Activated CD4-positive, alpha-beta T cell treated with anti-CD3 and anti-CD28 coated beads, Interleukin-2, amount 50 U/mL, for 1 hour (primary cell): Measurements from ENCODE around the gene MXI1.

Source experiments
- DNase-seq: peaks from one replicate; pipeline ENCODE4 v3.0.0-alpha.2; 2020

The MXI1 gene

DNA sequence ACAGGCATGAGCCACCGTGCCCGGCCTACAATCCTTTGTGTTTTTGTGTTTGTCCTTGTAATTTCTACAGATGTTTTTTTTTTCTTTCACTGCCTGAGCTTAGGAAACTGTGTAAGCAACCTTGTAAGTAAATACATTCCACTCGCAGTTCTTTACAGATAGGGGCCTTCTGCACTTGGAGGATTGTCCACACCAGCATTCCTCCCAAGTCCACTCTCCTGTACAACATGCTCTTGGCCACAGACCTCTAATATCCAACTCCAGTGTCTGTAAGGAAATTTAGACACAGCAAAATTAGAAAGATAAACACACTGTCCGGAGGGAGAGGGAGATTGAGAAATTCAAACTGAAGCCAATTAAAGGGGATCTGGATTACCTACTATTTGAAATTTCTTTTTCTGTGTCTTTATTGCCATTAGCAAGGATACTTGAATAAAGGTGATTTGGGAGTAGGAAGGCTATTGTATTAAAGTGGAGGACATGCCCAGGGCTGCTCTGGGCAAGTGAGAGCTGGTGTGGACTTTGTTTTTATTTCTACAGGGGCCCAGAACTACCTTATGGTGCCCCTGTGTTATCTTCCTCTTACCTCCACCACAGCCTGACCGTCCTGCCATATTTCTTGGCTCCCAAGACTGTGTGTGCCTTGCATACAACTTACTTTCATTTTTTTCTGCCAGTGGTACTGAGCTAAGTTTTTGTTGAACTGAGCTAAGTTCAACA is 9.7 kb downstream of the MXI1 start:
- no peak for DNase-seq

DNA sequence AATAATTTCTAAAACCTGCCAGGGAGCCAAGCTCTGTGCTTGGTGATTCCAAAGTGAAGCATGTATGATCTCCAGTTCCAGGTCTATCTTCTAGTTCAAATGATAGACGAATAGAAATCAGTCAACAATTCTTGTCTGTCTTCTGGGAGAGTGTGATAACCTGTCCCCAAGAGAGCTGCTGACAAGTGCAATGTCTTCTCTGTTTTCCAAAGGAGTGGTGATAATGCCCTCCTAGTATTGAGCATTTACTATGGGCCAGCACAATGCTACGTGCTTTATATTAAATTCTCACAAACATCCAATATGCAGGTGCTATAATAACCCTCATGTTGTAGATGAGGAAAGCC is 10.2 kb downstream of the MXI1 start:
- no peak for DNase-seq

DNA sequence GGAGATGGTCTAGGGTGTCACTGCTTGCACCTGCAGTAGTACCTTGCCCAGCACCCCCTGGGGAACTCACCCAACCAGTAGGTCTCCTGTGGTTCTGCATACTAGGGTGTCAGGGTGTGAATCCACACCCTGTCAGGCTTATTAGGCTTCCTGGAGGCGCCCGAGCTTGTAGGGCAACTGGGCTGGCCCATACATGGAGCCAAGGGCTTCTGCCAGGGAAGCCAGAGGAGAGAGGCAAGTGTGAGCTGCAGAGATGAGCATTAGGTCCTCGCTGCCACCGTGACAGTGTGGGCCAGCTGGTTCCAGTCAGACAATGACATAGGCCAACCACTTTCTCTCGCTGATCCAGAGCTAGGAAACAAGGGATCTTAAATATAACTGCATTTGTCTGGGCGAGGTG is 11.2 kb downstream of the MXI1 start:
- no peak for DNase-seq

DNA sequence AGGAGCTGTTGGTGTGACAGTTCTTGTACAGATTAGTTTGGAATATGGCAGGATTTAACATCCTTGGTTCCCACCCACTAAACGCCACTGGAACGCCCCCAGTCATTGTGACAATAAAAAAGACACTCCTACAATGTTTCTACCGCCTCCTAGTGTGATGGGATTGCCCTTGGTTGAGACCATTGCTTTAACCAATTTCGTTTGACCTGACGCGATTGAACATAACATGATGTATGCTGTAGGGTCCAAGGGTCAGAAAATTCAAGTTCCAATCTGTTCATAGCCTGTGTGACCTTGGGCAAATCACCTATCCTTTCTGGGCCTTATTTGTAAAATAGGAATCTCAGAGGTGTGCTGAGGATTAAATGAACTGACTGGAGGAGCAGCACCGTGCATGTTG is 12.5 kb downstream of the MXI1 start:
- DNase-seq: no peak

DNA sequence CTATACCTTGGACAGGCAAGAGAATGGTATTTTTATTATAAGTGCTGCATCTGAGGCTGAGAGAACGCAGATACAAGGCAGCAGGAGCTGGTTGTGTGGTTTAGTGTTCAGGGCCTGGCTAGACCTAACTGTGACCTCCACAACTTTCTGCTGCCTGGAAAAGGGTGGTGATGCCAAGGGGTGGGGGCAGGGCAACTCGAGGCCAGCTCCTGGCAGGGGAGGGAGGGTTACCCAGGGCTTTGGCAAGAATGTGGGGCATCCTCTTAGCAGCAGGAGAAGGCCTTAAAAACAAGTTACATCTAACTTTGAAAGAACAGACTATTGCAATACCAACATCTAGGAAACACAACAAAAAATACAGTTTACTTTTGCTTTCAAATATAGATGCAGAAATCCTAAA is 13.0 kb downstream of the MXI1 start:
- no peak for DNase-seq

DNA sequence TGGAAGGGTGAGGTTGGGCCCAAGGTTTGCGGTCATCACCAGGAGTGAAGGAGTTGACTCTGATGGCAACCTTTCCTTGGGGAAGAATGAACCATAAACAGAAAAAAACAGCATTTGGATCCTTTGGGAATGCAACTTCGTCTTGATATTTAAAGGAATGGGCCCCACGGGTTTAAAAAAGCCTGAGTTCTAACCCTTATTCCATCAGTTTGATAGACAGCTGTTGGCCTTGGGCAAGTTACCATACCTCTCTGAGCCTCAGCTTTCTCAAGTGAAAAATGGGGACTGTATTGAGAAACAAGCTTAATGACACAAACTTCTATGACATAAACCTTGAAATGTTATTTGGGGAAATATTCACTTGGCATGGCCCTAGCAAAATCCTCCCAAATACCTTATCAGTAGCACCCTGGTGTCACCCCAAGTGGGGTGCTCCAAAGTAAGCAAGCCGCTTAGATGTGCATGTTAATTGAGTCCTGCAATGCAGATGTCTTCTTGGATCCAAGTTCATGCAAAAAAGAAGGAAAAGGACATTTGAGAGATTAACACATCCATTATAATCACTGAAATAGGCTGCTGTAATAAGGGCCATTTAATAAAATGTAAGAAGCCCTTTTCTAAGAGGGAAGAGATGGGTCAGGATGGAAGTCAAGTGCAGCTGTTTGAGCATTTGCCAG is 13.8 kb downstream of the MXI1 start:
- DNase-seq: no peak

DNA sequence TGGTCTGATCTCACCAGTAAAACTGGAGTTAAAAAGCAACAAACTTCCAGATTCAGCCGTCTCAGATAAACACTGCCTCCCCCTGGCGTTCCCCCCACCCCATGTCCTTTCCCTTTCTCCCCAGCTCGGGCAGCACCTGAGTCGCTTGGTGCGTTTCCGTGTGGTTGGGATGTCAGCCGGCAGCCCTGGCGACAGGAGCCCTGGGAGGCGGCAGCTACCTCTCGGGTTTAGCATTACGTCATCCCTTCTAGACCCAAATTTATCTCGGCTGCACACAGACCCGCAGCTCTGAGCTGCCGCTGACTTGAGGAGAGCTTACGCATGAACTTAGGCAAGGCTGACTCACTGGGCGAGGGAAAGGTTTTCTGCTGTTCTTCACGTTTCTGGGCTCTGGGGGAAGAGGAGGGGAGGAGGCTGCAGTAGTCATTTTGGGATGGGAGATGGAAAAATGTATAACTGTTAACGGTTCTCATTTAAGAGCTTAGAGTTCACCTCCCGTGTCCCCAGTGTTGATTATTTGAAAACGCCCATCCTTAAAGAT is 14.4 kb downstream of the MXI1 start:
- DNase-seq: peak; percentile 72

DNA sequence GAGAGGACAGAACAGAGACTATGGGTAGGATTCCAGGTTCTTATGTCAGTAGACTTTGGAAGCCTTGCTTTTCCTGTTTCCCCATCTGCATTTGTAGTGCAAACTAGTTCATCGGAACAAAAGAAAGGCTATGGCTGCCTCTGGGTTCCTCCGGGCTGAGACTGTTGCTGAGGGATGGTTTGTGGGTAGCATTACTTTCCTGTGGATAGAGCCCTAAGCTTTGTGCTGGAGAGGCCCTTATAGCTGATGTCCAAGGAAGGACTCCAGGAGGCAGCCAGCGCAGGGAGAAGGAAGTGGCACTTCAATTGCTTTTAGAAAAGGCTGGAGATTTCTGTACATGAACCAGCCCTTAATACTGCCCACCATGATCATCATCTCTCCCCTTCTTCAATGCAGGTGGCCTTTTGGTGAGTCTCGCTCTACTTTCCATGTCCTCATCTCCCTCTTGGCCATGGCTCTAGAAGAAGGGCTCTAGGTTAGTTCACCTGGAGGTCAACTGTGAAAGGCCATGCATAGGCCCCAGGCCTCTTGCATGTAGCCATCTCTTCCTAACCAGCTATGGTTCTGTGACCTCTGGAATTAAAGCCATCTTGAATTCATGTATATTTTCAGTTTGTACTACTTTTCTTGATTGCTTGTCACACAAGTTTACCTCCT is 15.4 kb downstream of the MXI1 start:
- no peak for DNase-seq

DNA sequence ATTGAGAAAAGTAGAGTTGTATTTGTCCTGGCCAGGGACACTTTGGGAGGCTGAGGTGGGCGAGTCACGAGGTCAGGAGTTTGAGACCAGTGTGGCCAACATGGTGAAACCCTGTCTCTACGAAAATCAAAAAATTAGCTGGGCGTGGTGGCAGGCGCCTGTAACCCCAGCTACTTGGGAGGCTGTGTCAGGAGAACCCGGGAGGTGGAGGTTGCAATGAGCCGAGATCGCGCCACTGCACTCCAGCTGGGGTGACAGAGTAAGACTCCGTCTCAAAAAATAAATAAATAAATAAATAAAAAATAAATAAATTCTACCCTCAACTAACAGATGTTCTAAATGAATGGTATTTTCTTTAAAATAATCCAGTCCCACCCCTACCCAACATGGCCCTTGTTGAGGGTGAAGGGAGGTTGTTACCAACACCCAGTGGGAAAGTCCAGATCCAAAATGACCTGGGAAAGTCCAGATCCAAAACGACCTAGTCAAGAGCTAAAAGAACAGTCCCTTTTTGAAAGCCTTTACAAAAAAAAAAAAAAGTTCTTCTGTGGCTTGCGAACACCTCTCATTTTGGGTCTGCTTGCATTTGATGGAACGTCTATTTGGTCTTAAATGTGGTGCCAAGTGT is 16.0 kb downstream of the MXI1 start:
- DNase-seq: no peak

DNA sequence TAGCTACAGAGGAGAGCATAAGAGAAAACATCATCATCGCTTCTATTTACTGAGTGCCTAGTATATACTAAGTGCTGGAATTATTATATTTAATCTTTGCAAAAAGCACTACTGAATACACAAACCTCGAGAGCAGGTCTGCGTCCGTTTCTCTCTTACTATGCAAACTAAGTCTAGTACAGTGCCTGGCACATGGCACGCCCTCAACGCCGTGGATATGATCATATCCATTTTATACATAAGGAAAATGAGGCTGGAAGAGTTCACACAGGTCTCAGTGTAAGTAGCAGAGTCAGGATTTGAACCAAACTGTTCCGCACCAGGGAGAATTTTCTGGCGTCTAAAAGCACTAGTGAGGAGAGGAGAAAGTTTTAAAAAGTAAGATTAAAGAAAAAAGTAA is 17.6 kb downstream of the MXI1 start:
- no peak for DNase-seq

DNA sequence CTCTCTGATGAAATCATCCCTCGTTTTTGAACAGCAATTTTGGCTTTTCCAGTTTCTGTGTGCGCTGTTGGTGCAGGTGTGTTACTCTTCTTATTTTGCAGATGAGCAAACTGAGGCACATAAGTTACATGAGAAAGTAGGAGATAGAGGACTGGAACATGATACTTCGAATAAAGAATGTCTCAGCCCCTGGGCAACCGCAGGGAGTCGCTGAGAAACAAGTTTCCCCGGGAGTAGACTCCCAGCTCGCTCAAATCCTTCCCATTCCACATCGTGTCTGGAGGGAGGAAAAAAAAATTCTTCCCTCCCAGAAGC is 18.0 kb downstream of the MXI1 start:
- no peak for DNase-seq

DNA sequence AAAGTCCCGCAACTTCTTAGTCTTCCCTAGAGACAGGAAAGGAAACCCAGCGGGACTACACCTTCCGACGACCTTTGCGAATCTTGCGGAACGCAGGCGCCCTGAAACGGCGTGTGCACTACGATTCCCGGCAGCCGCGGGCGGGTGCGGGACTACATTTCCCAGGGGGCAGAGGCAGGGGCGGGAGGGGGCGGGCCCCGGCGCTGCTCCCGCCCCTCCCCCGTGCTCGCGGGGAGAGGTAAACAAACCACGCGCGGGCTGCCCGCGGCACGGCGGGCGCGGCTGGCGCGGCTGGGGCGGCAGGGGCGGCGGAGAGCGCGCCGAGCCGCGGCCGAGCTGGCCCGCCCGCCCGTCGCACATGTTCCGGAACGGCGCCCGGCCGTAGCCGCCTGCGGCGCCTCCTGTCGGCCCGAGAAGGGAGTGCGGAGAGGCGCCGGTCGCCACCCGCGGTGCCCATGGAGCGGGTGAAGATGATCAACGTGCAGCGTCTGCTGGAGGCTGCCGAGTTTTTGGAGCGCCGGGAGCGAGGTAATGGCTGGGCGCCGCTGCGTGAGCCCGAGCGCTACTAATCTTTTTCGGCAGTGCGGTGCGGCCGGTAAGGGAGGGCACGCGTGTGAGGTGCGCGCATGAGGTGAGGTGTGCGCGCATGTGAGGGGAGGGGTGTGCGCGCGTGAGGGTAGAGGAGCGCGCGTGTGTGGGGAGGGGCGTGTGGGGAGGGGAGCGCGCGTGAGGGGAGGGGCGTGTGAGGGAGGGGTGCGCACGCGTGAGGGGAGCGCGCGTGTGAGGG is 18.5 kb downstream of the MXI1 start:
- peak; percentile 86 for DNase-seq

DNA sequence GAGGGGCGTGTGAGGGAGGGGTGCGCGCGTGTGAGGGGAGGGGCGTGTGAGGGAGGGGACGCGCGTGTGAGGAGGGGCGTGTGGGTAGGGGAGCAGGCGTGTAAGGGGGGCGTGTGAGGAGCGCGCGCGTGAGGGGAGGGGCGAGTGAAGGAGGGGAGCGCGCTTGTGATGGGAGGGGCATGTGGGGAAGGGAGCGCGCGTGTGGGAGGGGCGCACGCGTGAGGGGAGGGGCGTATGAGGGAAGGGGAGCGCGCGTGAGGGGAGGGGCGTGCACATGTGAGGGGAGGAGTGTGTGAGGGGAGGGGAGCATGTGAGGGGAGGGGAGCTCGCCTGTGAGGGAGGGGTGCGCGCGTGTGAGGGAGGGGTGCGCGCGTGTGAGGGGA is 19.1 kb downstream of the MXI1 start:
- peak; percentile 87 for DNase-seq

DNA sequence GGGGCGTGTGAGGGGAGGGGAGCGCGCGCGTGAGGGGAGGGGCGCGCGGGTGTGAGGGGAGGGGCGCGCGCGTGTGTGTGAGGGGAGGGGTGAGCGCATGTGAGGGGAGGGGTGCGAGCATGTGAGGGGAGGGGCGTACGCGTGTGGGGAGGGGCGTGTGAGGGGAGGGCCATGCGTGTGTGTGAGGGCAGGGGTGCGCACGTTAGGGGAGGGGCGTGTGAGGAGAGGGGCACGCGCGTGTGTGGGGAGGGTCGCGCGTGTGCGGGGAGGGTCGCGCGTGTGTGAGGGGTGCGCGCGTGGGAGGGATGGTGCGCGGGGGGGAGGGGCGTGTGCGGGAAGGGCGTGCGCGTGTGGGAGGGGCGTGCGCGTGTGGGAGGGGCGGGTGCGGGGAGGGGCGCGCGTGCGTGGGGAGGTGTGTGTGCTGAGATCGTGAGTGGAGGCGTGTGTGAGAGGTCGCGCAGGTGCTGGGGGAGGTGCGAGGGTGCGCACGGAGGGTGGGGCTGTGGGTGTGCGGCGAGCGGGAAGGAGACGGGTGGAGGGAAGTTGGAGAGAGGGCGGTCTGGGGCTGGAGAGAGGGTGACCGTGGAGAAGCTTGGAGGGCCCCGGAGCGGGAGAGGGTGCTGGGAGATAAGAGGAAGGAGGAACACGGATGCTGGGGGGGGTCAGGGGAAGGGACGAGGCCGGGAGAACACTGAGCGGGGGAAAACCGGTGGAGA is 19.7 kb downstream of the MXI1 start:
- peak; percentile 81 for DNase-seq

DNA sequence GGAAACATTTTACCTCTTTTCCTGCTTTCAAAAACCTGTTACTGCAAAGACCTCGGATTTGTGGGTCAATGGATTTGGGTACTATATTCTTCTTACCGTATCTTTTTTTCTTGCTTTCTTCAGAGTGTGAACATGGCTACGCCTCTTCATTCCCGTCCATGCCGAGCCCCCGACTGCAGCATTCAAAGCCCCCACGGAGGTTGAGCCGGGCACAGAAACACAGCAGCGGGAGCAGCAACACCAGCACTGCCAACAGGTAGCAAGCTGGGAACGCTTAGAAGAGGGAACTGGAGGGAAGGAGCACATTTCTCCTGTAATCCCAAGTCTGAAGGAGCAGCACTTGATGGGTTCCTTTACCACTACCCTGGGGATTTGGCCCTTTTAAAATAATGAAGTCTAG is 20.7 kb downstream of the MXI1 start:
- DNase-seq: no peak

DNA sequence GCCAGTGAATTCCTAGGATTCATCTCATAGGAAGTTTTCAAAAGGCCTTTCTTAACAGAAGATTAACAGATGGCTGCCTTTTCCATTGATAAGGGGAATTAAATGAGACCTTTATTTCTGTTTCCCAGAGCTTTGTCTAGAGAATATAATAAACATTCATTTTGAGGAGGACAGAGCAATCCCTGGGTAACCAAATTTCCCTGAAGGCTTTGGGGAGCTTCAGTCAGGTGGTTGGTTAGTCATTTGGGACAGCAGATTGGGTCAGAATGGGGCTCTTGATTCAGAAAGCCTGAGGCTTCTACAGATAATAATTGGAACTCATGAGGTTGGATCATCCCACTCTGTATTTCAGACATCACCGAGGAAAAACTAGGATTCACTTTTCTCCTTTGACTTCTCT is 21.8 kb downstream of the MXI1 start:
- no peak for DNase-seq

DNA sequence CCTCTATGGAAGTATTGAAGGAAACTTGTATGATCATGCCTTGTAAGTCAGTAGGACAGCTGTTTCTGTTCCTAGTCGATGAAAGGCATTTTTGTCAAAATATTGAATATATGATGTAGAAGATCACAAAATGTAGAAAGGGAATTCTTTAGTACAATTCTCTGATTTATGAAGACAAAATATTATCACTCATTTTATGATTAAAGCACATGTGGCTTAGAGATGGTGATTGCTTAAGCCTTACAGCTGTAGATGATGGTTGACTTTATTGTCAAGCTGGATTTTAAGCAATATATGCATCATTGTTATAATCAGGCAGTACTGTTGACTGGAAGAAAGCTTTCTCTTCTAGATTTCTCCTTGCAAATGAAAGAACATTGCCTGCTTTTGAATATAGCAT is 26.4 kb downstream of the MXI1 start:
- no peak for DNase-seq

DNA sequence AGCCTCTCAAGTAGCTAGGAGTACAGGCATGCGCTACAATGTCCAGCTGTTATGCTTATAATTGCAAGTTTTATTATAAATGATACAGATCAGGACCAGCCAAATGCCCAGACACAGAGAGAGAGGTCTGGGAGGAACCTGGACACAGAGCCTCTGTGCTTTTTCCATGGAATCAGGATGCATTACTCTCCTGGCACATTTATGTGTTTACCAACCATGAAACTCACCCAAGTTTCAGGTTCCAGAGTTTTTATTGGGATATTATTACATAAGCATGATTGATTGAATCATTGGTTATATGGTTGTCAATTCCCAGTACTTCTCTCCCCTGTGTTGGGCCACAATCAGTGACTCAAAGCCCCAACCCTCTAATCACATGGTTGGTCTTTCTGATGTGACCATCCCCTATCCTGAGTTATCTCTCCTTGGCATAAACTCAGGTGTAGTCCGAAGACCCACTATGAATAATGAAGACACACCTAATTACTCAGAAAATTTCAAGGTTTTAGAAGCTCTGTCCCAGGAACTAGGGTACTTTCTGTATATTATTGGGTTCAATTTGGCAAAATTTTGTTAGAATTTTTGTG is 30.6 kb downstream of the MXI1 start:
- DNase-seq: no peak

DNA sequence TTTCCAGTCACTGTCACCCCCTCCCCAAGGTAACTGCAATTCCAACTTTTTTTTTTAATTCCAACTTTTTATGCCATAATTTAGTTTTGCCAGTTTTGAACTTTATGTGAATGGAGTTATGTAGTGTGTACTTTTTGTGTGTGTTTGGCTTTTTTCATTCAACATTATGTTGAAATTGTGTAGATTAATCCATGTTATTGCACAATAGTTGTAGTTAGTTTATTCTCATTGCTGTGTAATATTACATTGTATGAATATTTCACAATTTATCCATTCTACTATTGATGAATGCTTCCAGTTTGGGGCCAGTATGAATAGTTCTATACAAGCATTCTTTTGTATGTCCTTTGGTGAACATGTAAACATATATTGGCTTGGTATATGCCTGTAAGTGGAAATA is 32.5 kb downstream of the MXI1 start:
- no peak for DNase-seq

DNA sequence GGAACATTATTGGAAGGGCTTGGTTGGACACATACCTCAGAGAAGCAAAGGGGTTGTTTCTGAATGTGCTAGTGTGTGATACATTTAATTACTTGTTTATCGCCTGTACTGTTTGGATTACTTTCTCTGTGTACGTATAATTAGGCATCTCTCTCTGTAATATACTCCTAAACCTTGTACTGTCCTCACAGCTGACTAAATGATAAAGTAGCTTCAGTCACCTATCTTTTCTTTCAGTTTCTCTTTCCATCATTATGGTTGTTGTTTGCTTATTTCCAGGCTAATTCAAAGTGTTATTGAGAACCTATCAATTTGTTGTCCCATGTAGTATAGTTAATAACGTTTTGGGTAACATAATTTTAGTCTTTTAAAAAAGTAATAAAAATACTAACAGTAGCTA is 34.0 kb downstream of the MXI1 start:
- DNase-seq: no peak

DNA sequence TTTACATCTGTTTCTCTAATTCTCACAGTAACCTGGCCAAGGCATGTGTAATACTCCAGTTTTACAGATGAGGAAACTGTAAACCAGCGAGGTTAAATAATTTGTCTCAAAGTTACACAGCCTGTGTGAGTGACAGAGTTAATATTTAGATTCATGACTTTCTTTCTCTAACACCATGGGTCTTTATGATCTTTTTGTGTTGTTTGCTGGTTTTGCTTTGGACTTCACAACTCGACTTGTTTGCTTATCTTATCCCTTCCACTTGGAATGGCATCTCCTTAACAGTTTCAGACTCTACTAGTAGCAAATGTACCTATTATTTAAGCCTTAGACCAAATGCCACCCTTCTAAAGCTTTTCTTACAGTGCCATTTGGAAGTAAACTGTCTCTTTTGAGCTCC is 34.4 kb downstream of the MXI1 start:
- no peak for DNase-seq

DNA sequence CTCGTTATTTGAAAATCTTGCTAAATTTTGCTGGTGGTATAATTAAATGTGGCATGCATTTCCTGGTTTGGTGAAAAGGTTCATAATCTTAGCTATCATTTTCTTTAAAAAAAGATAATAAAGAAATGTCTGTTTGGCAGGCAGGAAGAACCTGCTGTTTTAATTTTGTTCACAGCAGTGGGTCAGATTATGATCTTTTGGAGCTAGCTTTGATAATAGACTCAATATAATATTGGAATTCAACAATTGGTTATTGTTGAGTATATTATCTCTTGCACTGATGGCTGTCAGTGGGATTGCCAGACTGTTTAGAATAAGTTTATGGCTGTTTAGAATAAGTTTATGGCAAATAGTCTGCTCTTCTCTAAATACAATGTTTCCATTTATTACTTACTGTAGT is 35.1 kb downstream of the MXI1 start:
- no peak for DNase-seq
